GM19351 (cell line): Measurements from ENCODE around the gene TRAF3IP1.
"Not testable (repeated sequence)": the region's sequence is repeated elsewhere in the genome, so short reads cannot be mapped to it uniquely, and the experiment has no call there.

Source experiments
- ATAC-seq: cut with Tn5 transposase; IDR thresholded peaks from one replicate; pipeline ENCODE4 v1.9.1; 2021; ENCODE audit warnings: mild to moderate bottlenecking, moderate library complexity; ENCODE audit not compliant: unreplicated experiment

TRAF3IP1 gene, protein sequence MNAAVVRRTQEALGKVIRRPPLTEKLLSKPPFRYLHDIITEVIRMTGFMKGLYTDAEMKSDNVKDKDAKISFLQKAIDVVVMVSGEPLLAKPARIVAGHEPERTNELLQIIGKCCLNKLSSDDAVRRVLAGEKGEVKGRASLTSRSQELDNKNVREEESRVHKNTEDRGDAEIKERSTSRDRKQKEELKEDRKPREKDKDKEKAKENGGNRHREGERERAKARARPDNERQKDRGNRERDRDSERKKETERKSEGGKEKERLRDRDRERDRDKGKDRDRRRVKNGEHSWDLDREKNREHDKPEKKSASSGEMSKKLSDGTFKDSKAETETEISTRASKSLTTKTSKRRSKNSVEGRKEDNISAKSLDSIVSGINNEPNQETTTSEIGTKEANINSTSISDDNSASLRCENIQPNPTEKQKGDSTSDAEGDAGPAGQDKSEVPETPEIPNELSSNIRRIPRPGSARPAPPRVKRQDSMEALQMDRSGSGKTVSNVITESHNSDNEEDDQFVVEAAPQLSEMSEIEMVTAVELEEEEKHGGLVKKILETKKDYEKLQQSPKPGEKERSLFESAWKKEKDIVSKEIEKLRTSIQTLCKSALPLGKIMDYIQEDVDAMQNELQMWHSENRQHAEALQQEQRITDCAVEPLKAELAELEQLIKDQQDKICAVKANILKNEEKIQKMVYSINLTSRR

DNA sequence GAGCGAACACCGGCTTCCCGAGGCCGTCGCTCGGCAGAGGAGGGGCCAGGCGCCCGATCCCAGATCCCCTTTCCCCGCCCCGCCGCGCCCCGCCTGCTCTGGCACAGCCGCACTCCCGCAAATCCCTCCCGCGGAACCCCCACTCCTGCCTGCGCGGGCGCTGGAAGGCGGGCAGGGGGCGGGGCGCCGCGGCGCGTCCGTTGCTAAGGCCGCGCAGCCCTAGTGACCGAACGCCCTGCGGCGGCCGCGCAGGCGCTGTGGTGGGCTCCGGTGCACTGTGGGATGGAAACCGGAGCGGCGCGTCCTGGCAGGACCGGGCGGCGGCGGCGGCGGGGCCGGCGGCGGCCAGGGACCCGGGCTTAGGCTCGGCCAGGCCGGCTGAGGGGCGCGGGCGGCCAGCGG is at the start of gene TRAF3IP1:
TRAF3IP1 (plus strand) TSS at position 273 of the 402 bp plus-strand sequence. CDS start 145 bp downstream, outside the sequence.
- ATAC-seq: peak; percentile 96

DNA sequence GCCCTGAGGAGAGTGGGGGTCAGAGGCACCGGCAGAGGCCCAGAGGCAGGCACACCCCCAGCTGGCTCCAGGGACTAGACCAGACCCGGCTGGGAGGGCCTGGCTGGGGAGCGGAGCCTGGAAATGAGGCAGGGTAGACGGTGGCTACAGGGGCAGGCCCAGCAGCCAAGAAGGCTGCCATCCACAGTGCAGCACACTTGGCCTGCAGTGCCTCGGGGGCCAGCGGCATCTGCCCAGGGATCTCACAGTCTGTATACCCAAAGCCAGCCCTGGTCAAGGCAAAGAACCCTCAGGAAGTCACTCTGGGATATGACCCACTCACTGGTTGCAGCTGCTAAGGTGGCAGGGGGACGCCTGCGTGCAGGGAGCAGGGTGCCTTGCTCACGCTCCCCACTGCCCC is 49.7 kb upstream of the TRAF3IP1 start:
- no peak for ATAC-seq

DNA sequence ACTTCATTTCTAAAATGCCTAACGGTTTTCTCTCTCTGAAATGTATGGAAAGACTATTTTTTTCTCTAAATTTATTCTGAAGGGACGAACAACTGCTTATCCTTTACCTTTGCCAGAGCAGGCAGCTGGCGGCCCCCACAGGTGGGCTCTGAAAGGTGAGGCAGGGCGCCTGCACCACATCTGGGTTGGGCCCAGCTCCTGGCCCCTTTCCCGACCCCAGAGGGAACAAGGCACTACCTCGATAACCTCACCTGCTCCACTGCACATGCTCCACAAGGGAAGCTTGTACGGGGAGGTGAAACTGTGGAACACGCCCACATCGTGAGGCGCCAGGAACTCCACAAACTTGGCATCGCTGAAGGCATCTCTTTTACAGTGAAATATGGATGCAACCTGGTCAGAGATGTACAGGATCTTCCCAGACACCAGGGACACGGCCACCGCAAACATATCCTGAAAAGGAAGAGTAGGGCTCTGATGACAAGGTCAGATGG is 49.2 kb upstream of the TRAF3IP1 start:
- no peak for ATAC-seq

DNA sequence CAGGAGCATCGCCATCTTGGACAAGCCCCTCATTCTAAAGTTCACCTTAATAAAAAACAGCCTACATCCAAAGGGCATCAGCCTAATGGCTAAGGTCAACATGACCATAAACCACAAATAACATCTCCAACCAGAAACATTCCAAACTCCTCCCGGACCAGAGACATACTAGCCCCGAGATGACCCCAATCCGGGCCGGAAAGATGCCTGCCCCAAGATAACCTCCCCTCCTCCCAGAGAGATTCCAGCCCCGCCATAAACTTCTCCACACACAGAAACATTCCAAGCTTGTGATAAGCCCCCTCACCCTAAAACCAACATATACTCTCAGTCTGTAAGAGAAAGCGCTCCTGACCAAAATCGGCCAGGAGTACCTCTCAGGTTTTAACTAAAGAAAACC is 48.6 kb upstream of the TRAF3IP1 start:
- not testable (repeated sequence) for ATAC-seq

DNA sequence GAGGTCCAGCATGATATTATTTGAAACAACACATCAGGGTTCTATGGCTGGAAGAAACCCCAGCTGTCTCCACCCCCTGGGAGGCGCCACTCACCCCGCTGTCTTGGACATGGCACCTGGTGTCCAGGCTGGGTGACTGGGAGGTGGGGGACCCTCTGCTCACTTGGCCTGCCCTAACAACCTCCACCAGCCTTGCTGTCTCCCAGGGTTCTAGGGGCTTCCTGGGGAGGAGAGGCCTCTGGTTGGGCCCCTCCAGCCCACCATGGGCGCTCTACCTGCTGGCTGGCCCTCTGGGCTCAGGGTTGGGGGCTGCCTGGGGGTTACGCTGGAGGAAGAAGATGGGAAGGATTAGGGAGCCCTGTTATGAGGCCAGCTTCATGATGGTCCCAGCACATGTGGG is 48.2 kb upstream of the TRAF3IP1 start:
- no peak for ATAC-seq

DNA sequence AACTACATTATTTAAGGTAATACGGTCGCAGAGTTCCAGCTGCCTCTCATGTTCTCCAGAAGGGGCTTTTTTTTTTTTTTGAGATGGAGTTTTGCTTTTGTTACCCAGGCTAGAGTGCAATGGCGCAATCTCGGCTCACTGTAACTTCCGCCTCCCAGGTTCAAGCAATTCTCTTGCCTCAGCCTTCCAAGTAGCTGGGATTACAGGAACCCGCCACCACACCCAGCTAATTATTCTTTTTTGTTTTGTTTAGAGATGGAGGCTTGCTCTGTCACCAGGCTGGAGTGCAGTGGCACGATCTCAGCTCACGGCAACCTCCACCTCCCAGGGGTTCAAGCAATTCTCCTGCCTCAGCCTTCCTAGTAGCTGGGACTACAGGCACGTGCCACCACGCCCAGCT is 46.9 kb upstream of the TRAF3IP1 start:
- not testable (repeated sequence) for ATAC-seq

DNA sequence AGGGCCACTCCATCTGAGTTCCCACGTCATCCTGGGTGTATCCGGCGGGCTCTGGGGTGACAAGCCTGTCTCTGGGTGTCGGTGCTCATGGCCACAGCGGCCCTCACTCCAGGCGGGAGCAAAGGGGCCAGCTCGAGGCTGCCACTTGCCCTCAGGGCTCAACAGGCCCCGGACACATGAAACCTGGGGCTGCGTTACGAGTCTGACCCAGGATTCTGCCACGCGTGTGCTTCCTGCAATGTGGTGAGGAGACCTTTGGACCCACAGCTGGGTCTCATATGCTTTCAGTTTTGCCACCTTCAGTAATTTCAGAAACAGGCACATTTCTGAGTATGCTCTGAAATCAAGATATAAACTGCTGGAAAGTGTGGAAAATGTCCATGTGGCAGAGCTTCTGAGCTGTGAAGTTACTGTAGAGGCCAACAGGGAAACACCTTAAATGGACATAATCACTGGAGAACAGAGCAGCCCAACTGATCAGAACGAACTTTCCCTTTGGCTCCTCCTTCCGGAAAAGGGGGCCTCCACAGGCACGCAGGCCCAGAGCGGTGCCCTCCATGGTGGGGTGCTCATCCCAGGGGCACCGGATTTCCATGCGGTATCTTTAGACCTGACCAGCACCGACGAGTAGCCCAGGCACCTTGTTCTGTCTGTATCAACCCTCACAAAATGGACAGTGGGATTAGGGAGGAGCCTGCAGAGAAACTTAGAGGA is 46.0 kb upstream of the TRAF3IP1 start:
- no peak for ATAC-seq

DNA sequence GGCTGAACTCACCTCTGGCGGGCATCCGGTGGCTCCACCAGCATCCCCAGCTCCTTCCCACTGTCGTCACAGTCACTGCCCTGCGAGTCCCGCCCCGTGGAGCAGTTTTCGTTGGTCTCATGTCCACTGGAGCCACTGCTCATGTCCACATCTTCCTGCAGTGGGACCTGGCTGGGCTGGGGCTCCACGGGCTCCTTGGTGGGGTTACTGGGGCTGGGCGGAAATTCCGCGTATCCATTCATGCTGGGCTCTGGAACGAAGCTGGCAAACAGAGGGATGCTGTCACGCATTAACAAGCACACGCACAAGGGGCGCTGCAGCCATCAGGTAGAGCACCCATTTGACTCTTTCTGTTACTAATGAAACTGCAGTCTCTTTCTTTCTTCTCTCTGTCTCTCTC is 42.6 kb upstream of the TRAF3IP1 start:
- no peak for ATAC-seq

DNA sequence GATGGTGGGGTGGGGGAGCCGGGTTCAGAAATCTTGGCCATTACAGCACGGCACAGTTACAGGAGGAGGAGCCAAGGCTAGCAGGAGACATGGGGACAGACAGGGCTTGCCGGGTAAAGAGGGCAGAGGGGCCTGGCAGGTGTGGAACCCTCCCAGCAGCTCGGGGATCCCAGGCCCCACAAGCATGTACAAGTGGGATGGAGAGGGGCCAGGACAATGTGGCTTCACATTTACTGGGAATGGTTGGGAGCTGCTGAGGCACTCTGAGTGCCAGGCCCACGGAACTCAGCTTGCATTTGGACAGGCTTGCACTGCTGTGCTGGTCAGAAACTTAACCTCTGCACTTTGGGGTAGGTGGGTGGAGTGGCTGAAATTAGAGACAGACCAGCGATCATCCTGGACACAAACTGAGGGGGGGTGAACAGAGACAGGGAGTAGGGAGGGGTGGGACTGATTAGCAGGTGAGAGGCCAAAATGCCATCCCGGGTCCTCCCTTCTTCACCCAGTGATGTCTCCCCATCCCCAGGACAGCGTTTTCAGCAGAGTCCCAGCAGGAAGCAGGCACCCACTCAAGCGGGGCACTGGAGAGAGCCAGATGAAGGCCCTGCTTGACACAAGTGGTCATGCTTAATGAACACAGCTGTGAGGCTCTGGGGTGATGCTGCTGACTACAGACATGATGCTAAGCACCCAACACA is 41.5 kb upstream of the TRAF3IP1 start:
- no peak for ATAC-seq

DNA sequence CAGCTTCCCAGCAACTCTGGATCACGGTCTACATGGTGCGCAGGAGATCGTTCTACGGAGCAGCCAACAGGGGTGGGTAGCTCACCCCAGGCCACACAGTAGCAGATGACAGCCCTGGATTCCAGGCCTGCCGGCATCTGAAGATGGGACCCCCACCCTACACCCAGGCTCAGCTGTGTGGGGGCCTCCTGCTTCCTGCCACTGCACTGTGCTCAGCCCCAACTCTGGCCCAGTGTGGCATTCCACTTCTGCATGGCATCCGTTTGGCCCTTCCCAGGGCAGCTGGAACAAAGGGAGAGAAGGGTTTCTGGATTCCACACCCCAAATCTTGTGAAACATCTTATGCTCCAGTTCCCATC is 41.0 kb upstream of the TRAF3IP1 start:
- ATAC-seq: no peak

DNA sequence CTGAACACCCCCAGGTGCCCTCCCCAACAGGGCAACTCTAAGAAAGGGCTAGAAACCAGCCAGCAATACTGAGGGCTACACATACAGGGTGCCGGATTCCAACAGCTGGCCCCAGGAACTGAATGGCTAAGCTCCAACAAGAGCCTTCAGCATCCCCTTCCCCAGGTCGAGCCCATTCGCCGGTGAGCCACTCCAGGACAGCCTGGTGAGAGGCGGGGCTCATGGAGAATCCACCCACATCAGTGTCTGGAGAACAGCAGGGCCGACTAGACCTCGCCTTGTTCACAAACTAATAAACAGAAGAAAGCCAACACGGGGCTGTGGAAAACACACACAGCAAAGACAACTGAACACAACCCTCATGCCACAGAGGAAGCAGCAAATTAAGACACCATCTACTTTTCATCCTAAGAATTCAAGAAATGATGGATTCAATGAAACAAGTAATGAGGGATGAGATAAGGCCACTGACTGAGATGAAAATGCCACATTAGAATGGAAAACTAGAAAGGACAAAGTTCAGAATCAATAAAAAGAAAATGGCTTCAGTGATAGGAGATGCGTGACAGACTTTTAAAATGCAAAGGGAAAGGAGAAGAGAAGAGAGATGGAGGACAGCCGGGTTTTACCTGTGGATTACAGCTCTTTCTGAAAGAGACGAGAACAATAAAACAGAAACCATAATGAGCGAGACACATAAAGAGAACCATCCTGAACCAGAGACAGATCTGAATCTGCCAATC is 40.1 kb upstream of the TRAF3IP1 start:
- no peak for ATAC-seq

DNA sequence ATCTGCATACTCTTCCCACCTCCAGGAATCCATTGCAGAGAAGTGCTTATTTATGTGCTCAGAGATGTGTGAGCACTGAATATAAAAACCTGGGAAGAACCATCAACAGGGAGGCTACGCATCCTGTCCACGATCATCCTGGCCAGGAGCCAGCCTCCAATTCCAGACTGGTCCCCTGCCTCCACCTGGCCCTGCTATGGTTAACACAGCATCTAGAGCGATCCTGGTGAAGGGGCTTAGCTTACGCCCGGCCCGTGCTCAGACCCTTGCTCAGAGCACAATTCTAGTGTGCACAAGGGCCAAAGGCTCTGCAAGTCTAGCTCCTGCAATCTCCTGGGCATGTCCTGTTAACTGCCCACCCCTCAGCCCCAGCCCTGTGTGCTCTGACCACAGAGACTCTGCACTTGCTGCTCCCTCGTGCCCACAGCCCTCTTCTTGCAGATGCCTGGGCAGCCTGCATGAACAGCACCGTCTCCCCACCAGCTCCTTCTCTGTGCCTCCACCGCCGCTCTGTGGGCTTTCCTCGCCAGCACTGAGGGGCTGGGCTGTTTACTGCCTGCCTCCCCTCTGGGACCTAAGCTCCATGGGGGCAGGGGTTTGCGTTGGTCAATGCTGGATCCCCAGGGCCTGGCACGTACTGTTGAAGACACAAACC is 38.4 kb upstream of the TRAF3IP1 start:
- ATAC-seq: no peak

DNA sequence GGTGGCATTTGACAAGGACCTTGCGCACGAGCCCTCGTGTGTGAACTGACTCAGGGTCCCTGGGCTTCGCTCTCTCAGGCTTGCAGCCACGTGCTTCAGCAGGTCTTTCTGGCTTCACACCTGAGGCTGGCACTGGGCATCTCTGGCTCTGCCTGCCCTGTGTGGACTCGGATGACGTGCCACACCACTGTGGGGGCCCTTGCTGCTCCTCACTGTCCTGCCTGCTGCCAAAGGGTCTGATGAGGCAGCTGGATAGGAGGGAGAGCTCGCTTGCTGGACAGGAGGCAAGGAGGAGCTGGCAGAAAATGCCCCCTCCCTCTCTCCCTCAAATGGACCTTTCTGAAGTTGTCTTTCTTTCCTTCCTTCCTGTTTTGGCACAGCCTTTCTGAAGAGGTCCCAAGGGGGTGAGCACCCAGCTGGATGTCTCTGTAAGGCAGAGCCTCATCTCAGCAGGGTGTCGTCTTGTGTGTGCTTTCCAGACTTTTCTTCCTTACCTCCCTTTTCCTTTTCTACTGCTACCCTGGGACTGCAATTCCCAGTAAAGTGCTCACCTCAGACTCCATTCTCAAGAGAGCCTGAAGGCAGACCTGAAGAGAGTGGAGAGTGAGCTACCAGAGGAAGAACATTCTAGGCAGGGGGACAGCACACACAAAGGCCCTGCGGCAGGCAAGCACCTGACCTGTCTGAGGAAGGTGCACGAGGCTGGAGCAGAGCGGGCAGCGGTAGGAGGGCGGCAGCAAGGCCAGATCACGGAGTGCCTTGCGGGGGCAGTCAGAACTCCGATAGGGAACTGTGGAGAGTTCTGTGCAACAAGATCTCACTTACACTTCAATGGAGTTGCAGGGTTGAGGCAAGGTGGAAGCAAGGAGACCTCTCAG is 37.2 kb upstream of the TRAF3IP1 start:
- ATAC-seq: no peak

DNA sequence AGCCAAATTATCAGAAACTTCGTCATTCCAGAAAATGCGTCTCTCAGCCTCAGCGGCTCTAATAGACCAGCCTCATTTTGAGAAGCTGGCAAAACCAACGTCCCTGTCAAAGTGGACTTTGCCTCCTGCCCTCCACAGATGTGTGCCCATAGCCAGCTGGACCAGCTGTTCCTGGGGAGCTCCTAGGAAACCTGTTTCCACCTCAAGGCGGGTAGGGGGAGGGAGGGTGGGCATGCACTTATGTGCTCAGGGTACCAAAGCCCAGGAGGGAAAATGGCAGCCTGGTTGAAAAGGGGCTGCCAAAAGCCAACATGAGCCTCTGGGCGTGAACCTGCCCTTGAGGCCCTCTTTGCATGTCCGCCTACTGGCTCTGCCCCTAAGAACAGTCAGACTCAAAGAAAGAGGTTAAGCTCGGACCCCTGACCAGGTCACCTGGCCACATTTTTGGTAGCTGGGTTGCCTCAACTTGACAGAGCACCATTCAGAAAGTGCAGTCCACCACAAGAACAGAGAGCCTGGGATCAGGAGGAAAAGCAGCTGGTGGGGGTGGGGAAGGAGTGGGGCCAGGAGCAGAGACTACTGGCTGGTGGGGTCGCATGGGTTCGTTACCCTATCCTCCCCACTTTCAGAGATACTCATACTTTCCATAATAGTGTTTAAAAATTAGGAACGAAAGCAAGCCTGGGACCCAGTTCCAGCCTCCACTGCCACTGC is 35.4 kb upstream of the TRAF3IP1 start:
- no peak for ATAC-seq

DNA sequence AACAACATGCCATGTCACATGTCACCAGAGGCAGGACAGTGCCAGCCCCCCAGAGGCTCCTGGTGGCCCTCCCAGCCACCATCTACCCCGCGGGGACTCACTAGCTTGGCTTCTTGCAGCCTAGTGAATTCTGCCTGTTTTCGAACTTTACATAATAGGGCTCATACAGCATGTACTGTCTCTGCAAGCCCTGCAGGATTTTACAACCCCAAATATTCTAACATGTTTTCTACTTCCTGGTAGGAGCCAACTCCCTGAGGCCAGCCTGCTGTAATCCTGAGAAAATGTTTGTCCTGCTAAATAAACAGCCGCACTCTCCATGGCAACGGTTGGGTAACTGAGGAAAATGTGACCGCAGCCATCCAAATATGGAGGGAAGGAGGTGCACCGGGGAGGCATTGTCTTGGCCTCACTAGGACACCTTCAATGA is 34.6 kb upstream of the TRAF3IP1 start:
- ATAC-seq: no peak

DNA sequence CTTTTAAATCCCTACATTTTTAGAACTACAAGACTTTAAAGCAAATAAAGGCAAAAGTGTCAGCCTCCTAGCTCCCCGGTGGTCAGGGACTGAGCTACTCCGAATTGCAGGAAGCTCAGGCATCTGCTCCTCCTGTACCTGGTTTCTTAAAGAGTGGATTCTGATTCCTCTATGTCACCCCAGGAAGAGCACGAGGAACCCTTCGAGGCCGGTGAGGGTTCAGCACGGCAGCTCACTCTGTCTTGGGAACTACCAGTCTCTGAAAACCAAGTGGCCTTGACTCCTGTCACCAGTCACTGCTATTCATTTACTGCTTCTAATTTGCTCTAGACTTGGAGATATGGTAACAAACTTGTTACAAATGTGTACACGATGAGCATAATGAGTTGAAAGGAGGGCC is 34.2 kb upstream of the TRAF3IP1 start:
- ATAC-seq: no peak

DNA sequence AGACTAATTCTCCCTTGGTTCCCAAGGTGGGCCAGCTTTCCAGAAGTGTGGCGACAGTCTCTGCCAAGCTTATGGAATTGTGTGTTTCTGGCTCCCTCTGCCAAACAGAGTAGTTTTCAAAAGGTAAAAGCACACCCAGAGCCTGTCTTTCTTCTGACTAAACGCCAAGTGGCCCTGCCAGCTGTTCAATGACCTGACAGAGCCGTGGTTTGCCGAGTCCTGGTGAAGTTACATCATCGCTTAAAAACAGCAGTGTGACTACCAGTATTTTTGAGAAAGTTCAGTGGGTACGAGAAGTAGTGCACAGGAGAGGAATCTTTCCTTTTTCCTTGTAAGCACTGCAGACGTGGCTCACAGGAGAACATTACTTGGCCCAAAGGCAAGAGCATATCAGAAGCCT is 33.8 kb upstream of the TRAF3IP1 start:
- ATAC-seq: no peak
